T-cell (primary cell): ENCODE results near the gene CHRNA4. TPM values are rescaled to one million over a fixed set of nuclear protein-coding genes. Genes with fewer than 3 reads are reported as not detected.

Source experiments
- ATAC-seq, 4 experiments: fragments of 200-7000 bp in 3 of 4; fragments of 150-1000 bp in 1 of 4; cut with Tn5 transposase; replicated peaks in 1 of 4; 1 replicate in 3 of 4; 2 replicates in 1 of 4; pipeline ENCODE4 v1.10.0; 2021; ENCODE audit warnings: moderate library complexity in 3 of 4, mild to moderate bottlenecking in 2 of 4, moderate number of reproducible peaks in 1 of 4
- CTCF ChIA-PET, 2 donors: fragments of 300-600 bp; sonication (Branson Sonifier 250); formaldehyde crosslinking; loops; one replicate each; lab custom pipeline; 2022; ENCODE audit warnings: antibody characterized with exemption in 2 of 2; lab: Charles Lee
- POLR2A ChIA-PET, 2 donors: fragments of 300-600 bp; sonication (Branson Sonifier 250); formaldehyde crosslinking; loops; one replicate each; lab custom pipeline; 2022; ENCODE audit warnings: antibody characterized with exemption in 2 of 2; lab: Charles Lee
- DNase-seq, 35 experiments: peaks; one replicate each; pipeline versions ENCODE4 v3.0.0 to v3.0.0-alpha.2; 2013 to 2023
- H3K27ac ChIP-seq: one replicate; pipeline ENCODE4 v1.5.1; 2013; ENCODE audit warnings: low read length
- H3K27me3 ChIP-seq, 2 experiments: replicated peaks in 1 of 2; 1 replicate in 1 of 2; 2 replicates in 1 of 2; pipeline versions ENCODE4 v1.6.1 to v1.7.0; 2013; ENCODE audit warnings: low read length in 1 of 2, mixed read lengths in 1 of 2; ENCODE audit not compliant: control insufficient read depth in 2 of 2, insufficient read depth in 2 of 2; ENCODE audit errors: extremely low read depth in 1 of 2
- H3K36me3 ChIP-seq, 2 donors: 1 replicate in 1 of 2; 2 replicates in 1 of 2; pipeline versions ENCODE4 v1.6.1 to v1.7.0; 2013; ENCODE audit warnings: low read length in 1 of 2; ENCODE audit not compliant: control insufficient read depth in 2 of 2, insufficient read depth in 1 of 2; ENCODE audit errors: extremely low read depth in 1 of 2
- H3K4me1 ChIP-seq, 2 experiments: 1 replicate in 1 of 2; 2 replicates in 1 of 2; pipeline versions ENCODE4 v1.6.1 to v1.7.0; 2013; ENCODE audit warnings: low read length in 2 of 2, mixed read lengths in 1 of 2; ENCODE audit not compliant: insufficient read depth in 2 of 2, control insufficient read depth in 1 of 2; ENCODE audit errors: extremely low read depth in 1 of 2
- H3K4me3 ChIP-seq, 2 donors: 1 replicate in 1 of 2; 2 replicates in 1 of 2; pipeline versions ENCODE4 v1.5.1 to v1.7.0; 2013; ENCODE audit warnings: mild to moderate bottlenecking in 2 of 2, low read length in 1 of 2, moderate library complexity in 1 of 2; ENCODE audit not compliant: control insufficient read depth in 1 of 2; ENCODE audit errors: extremely low read depth in 1 of 2
- H3K9me3 ChIP-seq: 2 replicates; pipeline ENCODE4 v1.7.0; 2013
- H3K27ac Mint-ChIP-seq, 2 donors: one replicate each; pipeline ENCODE4 v1.8.0; 2020 to 2021; ENCODE audit warnings: mild to moderate bottlenecking in 2 of 2, mixed read lengths in 2 of 2
- H3K27me3 Mint-ChIP-seq, 2 donors: one replicate each; pipeline ENCODE4 v1.8.0; 2021 to 2022; ENCODE audit warnings: mixed read lengths in 2 of 2
- H3K36me3 Mint-ChIP-seq: one replicate; pipeline ENCODE4 v1.8.0; 2021; ENCODE audit warnings: mixed read lengths
- H3K4me1 Mint-ChIP-seq, 3 donors: one replicate each; pipeline ENCODE4 v1.8.0; 2020 to 2022; ENCODE audit warnings: mixed read lengths in 3 of 3, mild to moderate bottlenecking in 1 of 3
- H3K4me3 Mint-ChIP-seq, 3 donors: one replicate each; pipeline ENCODE4 v1.8.0; 2020 to 2022; ENCODE audit warnings: mild to moderate bottlenecking in 3 of 3, mixed read lengths in 3 of 3, moderate library complexity in 3 of 3
- H3K9me3 Mint-ChIP-seq, 3 donors: one replicate each; pipeline ENCODE4 v1.8.0; 2020 to 2022; ENCODE audit warnings: mixed read lengths in 3 of 3
- WGBS: methylation state at CpG from one replicate; pipeline ENCODE4 v1.1.5; 2013; ENCODE audit warnings: missing lambda C conversion rate; ENCODE audit not compliant: insufficient coverage; 5-methylcytosine and 5-hydroxymethylcytosine counted together
- total RNA-seq, 35 experiments: library from RNA in 6 of 35; stranded (reverse) in 6 of 35; fragments of 120-200 nt in 1 of 35; gene quantifications; one replicate each; pipeline versions ENCODE4 v1.2.1 to v1.2.4 and lab custom pipeline; 2013 to 2026

The CHRNA4 gene
- total RNA-seq, 5 donors from 2014 or later (not counting 1 experiment from before 2014, with no cell fraction given) = not detected

DNA sequence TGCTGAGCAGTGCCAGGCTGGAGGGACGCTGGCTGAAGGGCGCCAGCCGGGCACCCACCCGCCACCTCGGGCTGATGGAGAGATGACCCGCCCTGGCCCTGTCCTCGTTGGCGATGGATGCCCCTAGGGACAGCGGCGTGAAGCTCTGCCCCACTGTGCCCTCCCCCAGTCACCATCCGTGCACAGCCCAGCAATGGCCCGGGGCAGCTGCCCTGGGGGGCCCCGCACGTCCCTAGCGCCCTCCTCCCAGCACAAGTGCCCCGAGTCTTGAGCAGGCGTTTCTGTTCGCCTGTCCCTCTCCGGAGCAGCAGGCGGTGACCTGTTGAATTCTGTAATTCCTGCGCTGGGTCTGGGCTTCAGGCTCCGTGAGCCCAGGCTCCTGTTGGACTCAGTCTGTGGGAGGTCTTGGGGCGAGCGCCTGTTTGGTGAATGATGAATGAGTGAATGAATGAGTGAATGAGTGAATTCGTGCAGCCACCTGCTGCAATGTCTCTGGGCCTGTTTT lies 36.8 kb upstream of the CHRNA4 start:
- peaks cover 0 to 16% of the 10 kb centered on the region in 2 donors for H3K27me3 Mint-ChIP-seq

DNA sequence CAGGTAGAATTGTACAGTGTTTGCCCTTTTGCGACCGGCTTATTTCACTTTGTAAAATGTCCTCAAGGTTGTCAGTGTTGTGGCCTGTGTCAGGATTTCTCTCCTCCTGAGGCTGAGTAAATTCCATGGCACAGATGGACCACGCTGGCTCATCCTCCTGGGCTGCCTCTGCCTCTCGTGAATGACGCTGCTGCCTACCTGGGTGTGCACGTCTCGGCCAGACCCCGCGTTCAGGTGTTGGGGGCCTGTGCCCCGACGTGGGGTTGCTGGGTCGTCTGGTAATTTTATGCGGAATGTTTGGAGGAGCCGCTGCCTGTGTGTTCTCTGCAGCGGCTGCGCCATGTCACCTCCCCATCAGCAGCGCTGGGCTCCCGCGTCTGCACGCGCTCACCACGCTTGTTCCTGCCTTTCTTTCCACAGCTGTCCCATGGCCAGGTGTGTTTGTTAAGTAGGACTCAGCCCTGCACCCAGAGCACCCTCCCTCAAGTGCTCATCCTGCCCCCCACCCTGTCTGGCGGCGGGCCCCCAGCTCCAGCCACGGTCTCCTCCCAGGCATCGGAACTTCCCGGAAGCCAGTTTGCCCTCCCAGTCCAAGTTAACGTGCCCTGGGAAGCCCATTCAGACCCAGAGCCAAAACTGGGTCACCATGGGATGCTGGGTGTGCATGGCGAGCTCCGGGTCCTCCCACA lies 36.1 kb upstream of the CHRNA4 start:
- POLR2A ChIA-PET = no interaction called here
- Mint-ChIP-seq H3K27ac (no peak overlapping the region), H3K36me3 (no peaks in the 10 kb centered on the region), H3K4me1 (no peaks in the 10 kb centered on the region), H3K4me3 (no peak overlapping the region), H3K9me3 (no peaks in the 10 kb centered on the region), H3K27me3 (peaks cover 0 to 16% of the 10 kb centered on the region in 2 donors)
- 92% methylated on average over 27 of the region's 30 CpGs for WGBS
- ATAC-seq = no peak
- H3K4me3 ChIP-seq = no peak overlapping the region
- no peaks in the 10 kb centered on the region for H3K36me3 ChIP-seq
- H3K27me3 ChIP-seq = peaks cover 0 to 33% of the 10 kb centered on the region in 2 experiments
- no peaks in the 10 kb centered on the region for H3K9me3 ChIP-seq
- no peak overlapping the region for H3K27ac ChIP-seq
- DNase-seq = no peak
- no peaks in the 10 kb centered on the region for H3K4me1 ChIP-seq
- CTCF ChIA-PET = no interaction called here

More for the DNA sequence above, 36.8 kb upstream of the CHRNA4 start:
- ATAC-seq (no peak), DNase-seq (no peak)
- CTCF ChIA-PET = no interaction called here
- H3K4me1 Mint-ChIP-seq = no peaks in the 10 kb centered on the region
- no peak overlapping the region for H3K27ac Mint-ChIP-seq
- Histone ChIP-seq H3K36me3 (no peaks in the 10 kb centered on the region), H3K27ac (no peak overlapping the region), H3K4me3 (no peak overlapping the region), H3K9me3 (no peaks in the 10 kb centered on the region), H3K4me1 (no peaks in the 10 kb centered on the region), H3K27me3 (peaks cover 0 to 32% of the 10 kb centered on the region in 2 experiments)
- H3K9me3 Mint-ChIP-seq = no peaks in the 10 kb centered on the region
- POLR2A ChIA-PET = no interaction called here
- 83% methylated on average over 24 of the region's 25 CpGs for WGBS
- no peak overlapping the region for H3K4me3 Mint-ChIP-seq
- no peaks in the 10 kb centered on the region for H3K36me3 Mint-ChIP-seq

DNA sequence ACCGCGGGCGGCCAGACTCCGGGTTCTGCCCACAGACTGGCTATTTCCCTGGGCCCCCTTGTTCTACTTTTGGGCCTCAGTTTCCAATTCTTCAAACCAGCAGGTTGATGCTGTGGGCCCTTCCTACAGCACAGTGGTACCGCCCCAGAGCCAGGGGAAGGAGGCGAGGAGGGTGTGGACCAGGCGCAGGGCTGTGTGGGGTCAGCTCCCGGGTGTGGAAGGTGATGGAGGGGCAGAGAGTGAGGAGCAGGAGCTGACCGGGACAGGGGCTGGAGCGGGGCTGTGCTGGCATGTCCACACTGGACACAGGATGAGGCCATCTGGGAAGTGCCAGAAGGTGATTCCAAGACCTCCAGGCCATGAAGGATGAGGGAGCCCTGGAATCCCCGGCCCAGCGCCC lies 35.2 kb upstream of the CHRNA4 start:
- WGBS = 87% methylated on average over 11 of the region's 12 CpGs
- Mint-ChIP-seq H3K9me3 (no peaks in the 10 kb centered on the region), H3K4me1 (no peaks in the 10 kb centered on the region), H3K4me3 (no peak overlapping the region), H3K27me3 (peaks cover 0 to 16% of the 10 kb centered on the region in 2 donors), H3K27ac (no peak overlapping the region), H3K36me3 (no peaks in the 10 kb centered on the region)
- no peak for DNase-seq
- Histone ChIP-seq H3K36me3 (no peaks in the 10 kb centered on the region), H3K27me3 (peaks cover 0 to 33% of the 10 kb centered on the region in 2 experiments), H3K4me1 (no peaks in the 10 kb centered on the region), H3K27ac (no peak overlapping the region), H3K9me3 (no peaks in the 10 kb centered on the region), H3K4me3 (no peak overlapping the region)
- ChIA-PET CTCF (no interaction called here), POLR2A (no interaction called here)
- ATAC-seq = no peak

DNA sequence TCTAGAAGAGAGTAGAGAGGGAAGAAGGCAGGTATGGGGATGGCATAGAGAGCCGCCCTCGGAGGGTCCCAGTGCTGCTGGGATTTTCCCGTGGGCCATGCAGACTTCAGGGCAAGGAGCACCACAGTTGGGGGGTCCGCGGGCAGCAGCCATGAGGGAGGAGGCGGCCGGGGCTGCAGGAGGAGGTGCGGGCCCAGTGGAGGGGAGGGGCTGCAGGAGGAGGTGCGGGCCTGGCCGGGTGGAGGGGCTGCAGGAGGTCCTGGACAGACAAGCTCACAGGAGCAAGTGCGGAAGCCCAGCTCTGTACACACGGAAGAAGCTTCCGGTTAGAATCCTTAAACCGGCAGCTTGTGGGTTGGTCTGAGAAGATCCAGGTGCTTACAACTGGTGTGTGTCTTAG lies 34.6 kb upstream of the CHRNA4 start:
- Histone ChIP-seq H3K4me3 (no peak overlapping the region), H3K27me3 (peaks cover 0 to 35% of the 10 kb centered on the region in 2 experiments), H3K27ac (no peak overlapping the region), H3K36me3 (no peaks in the 10 kb centered on the region), H3K4me1 (no peaks in the 10 kb centered on the region), H3K9me3 (no peaks in the 10 kb centered on the region)
- no peak for ATAC-seq
- POLR2A ChIA-PET = no interaction called here
- Mint-ChIP-seq H3K4me1 (no peaks in the 10 kb centered on the region), H3K4me3 (no peak overlapping the region), H3K27ac (no peak overlapping the region), H3K9me3 (no peaks in the 10 kb centered on the region), H3K36me3 (no peaks in the 10 kb centered on the region), H3K27me3 (peaks cover 0 to 14% of the 10 kb centered on the region in 2 donors)
- no peak for DNase-seq
- CTCF ChIA-PET = no interaction called here
- WGBS = 84% methylated on average over 14 of the region's 14 CpGs

DNA sequence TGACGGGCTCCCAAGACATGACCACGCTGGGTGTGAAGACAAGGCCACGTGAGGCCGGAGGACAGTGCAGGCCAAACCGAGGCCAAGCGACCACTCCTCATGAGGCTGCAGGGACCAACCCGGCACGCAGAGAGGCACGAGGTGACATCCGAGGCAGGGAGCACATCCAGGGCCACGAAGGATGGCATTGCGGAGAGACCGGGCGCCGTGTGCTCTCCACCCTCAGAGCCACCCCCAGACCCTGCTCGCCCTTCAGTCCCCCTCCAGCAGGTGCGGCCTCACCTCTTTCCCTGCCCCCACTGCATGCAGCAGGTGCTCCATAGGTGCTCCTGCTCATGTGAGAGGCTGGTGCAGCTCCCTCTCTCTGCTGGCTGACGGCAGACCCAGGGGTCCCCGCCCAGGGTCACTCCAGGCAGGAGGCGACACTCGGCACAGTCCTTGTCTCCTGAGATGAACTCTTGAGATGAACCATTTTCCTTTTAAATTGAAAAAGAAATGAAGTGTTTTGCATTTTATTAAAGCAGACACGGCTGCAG lies 33.8 kb upstream of the CHRNA4 start:
- DNase-seq = no peak
- ChIA-PET CTCF (no interaction called here), POLR2A (no interaction called here)
- no peaks in the 10 kb centered on the region for H3K9me3 ChIP-seq
- H3K36me3 ChIP-seq = no peaks in the 10 kb centered on the region
- peaks cover 0 to 33% of the 10 kb centered on the region in 2 experiments for H3K27me3 ChIP-seq
- Mint-ChIP-seq H3K4me1 (no peaks in the 10 kb centered on the region), H3K4me3 (no peak overlapping the region), H3K9me3 (no peaks in the 10 kb centered on the region), H3K27ac (no peak overlapping the region), H3K27me3 (peaks cover 0 to 17% of the 10 kb centered on the region in 2 donors), H3K36me3 (no peaks in the 10 kb centered on the region)
- no peak for ATAC-seq
- no peak overlapping the region for H3K4me3 ChIP-seq
- 79% methylated on average over 19 of the region's 22 CpGs for WGBS
- H3K27ac ChIP-seq = no peak overlapping the region
- H3K4me1 ChIP-seq = no peaks in the 10 kb centered on the region

DNA sequence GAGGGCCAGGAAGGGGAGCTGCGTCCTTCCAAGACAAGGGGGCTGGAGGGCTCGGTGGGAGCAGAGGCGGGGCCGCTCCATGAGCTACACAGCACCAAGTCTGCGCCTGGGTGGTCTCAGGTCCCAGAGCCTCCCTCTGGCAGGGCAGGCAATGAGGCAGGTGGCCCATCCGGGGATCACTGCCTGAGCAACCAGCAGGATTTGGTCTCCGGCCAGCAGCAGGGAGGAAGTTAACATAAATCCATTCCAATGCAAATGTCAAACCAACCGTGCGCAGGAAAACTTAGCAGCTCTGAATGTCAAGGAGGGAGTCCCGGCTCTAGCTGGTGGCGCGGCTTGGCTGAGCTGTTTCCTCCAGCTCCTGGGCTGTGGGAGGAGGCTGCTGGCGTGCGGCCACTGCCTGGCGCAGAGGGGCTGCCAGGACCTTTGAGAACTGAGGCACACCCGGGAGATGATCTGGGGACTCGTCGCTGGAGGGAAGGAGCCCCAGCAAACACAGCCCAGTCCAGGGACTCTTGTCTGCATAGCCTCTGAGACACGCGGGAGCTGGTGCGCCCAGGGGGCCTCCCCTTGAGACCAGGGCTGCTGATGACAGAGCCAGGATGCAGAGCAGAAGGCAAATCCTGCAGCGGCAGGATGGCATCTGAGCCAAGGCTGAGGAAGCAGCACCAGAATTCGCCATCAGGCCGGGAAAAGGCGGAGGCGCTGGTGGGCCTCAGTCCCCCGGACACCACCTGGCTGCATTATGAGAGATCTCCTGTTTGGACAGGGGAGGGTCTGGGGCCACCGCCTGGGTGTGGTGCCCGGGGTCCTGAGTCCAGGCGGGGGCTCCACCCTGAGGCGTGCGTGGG lies 33.1 kb upstream of the CHRNA4 start:
- WGBS = 28% methylated on average over 29 of the region's 32 CpGs
- ATAC-seq = no peak
- DNase-seq = no peak
- H3K4me3 ChIP-seq = no peak overlapping the region
- H3K9me3 ChIP-seq = no peaks in the 10 kb centered on the region
- Mint-ChIP-seq H3K36me3 (no peaks in the 10 kb centered on the region), H3K4me3 (no peak overlapping the region), H3K9me3 (no peaks in the 10 kb centered on the region), H3K27me3 (peaks cover 0 to 17% of the 10 kb centered on the region in 2 donors), H3K4me1 (no peaks in the 10 kb centered on the region), H3K27ac (no peak overlapping the region)
- H3K4me1 ChIP-seq = no peaks in the 10 kb centered on the region
- no peak overlapping the region for H3K27ac ChIP-seq
- no peaks in the 10 kb centered on the region for H3K36me3 ChIP-seq
- H3K27me3 ChIP-seq = peaks cover 0 to 28% of the 10 kb centered on the region in 2 experiments
- ChIA-PET POLR2A (no interaction called here), CTCF (no interaction called here)
